PFSK-1 (cell line): ENCODE measurements around the gene SORL1.

Experiments used
- POLR2AphosphoS5 ChIP-seq: IDR thresholded peaks from 2 replicates; pipeline ENCODE4 v1.6.1; 2012; ENCODE audit warnings: low read depth, mild to moderate bottlenecking, control low read depth, low read length, moderate library complexity
- TAF1 ChIP-seq: IDR thresholded peaks from 2 replicates; pipeline ENCODE4 v1.6.1; 2012; ENCODE audit warnings: low read length, control low read depth, borderline replicate concordance; ENCODE audit not compliant: insufficient read depth

- no peak for TF ChIP-seq POLR2AphosphoS5
- TF ChIP-seq TAF1 = no peak
Observed at GRCh38 chr11:121665206-121665838, 213.2 kb downstream of the SORL1 start.
